Measurements from ENCODE around the gene SLC5A2.
"Not testable (repeated sequence)": the region's sequence is repeated elsewhere in the genome, so short reads cannot be mapped to it uniquely, and the experiment has no call there.

SLC5A2 gene

GRCh38 chr16:31441956-31442355 is 41.0 kb upstream of the SLC5A2 start:
- H3K4me1 ChIP-seq (ENCODE audit: low read length): 0 out of 2 replicates have a peak, but pooled peaks cover 5% of the 10 kb centered on the region
- no peak overlapping the region for H2AFZ ChIP-seq (ENCODE audit: low read length)
- no peak overlapping the region for H3K4me3 ChIP-seq (ENCODE audit: low read length)
- no peaks in the 10 kb centered on the region for H3K79me2 ChIP-seq (ENCODE audit: low read length)
- no peak overlapping the region for H3K9ac ChIP-seq (ENCODE audit: low read length)
- H3K27me3 ChIP-seq (replicated peaks; ENCODE audit: insufficient read depth, low read length): peaks cover 7% of the 10 kb centered on the region; the same call in 1 of the 2 replicates
- H3F3A ChIP-seq (ENCODE audit: insufficient read depth, low read length): no peaks in the 10 kb centered on the region
- H3K9me2 ChIP-seq (replicated peaks; ENCODE audit: insufficient read depth, low read length): no peaks in the 10 kb centered on the region
- TF ChIP-seq EZH2 (optimal IDR thresholded peaks at IDR 0.05; ENCODE audit: low read depth, low read length): no peak
- TF ChIP-seq EZH2phosphoT487 (IDR thresholded peaks at IDR 0.05; ENCODE audit: low read length): no peak
- no peak for TF ChIP-seq CTCF (IDR thresholded peaks at IDR 0.05; ENCODE audit: low read length)
- no peak overlapping the region for H3K27ac ChIP-seq (ENCODE audit: low read length)
- H4K20me1 ChIP-seq (ENCODE audit: insufficient read depth, low read length): no peaks in the 10 kb centered on the region
- H3K9me3 ChIP-seq (replicated peaks; ENCODE audit: insufficient read depth, low read length): no peaks in the 10 kb centered on the region
- no peak for DNase-seq
- H3K4me2 ChIP-seq (ENCODE audit: low read depth, low read length): no peak overlapping the region
- H3K36me3 ChIP-seq (replicated peaks; ENCODE audit: insufficient read depth, low read length): no peaks in the 10 kb centered on the region

GRCh38 chr16:31445931-31446330 is 37.0 kb upstream of the SLC5A2 start:
- not testable (repeated sequence) for H3K27me3 ChIP-seq (replicated peaks; ENCODE audit: insufficient read depth, low read length); DNase-seq; H3F3A ChIP-seq (ENCODE audit: insufficient read depth, low read length); H4K20me1 ChIP-seq (ENCODE audit: insufficient read depth, low read length); H2AFZ ChIP-seq (ENCODE audit: low read length); H3K4me1 ChIP-seq (ENCODE audit: low read length); H3K9ac ChIP-seq (ENCODE audit: low read length); H3K36me3 ChIP-seq (replicated peaks; ENCODE audit: insufficient read depth, low read length); H3K9me2 ChIP-seq (replicated peaks; ENCODE audit: insufficient read depth, low read length); H3K79me2 ChIP-seq (ENCODE audit: low read length); H3K4me2 ChIP-seq (ENCODE audit: low read depth, low read length); H3K27ac ChIP-seq (ENCODE audit: low read length); H3K4me3 ChIP-seq (ENCODE audit: low read length); H3K9me3 ChIP-seq (replicated peaks; ENCODE audit: insufficient read depth, low read length)

GRCh38 chr16:31451201-31451600 is 31.7 kb upstream of the SLC5A2 start:
- H3K9me2 ChIP-seq (replicated peaks; ENCODE audit: insufficient read depth, low read length): no peaks in the 10 kb centered on the region
- no peak overlapping the region for H3K4me3 ChIP-seq (ENCODE audit: low read length)
- no peaks in the 10 kb centered on the region for H3K9me3 ChIP-seq (replicated peaks; ENCODE audit: insufficient read depth, low read length)
- H3K4me1 ChIP-seq (ENCODE audit: low read length): no peaks in the 10 kb centered on the region
- H3K9ac ChIP-seq (ENCODE audit: low read length): no peak overlapping the region
- H4K20me1 ChIP-seq (ENCODE audit: insufficient read depth, low read length): no peaks in the 10 kb centered on the region
- no peaks in the 10 kb centered on the region for H3F3A ChIP-seq (ENCODE audit: insufficient read depth, low read length)
- H3K27me3 ChIP-seq (replicated peaks; ENCODE audit: insufficient read depth, low read length): no peaks in the 10 kb centered on the region
- peaks cover 9% of the 10 kb centered on the region for H3K79me2 ChIP-seq (ENCODE audit: low read length)
- no peak overlapping the region for H2AFZ ChIP-seq (ENCODE audit: low read length)
- H3K4me2 ChIP-seq (ENCODE audit: low read depth, low read length): no peak overlapping the region
- no peak for TF ChIP-seq EZH2 (optimal IDR thresholded peaks at IDR 0.05; ENCODE audit: low read depth, low read length)
- no peak for TF ChIP-seq CTCF (IDR thresholded peaks at IDR 0.05; ENCODE audit: low read length)
- no peak for TF ChIP-seq EZH2phosphoT487 (IDR thresholded peaks at IDR 0.05; ENCODE audit: low read length)
- H3K27ac ChIP-seq (ENCODE audit: low read length): no peak overlapping the region
- H3K36me3 ChIP-seq (replicated peaks; ENCODE audit: insufficient read depth, low read length): no peaks in the 10 kb centered on the region
- no peak for DNase-seq

GRCh38 chr16:31451681-31452351 is 31.1 kb upstream of the SLC5A2 start:
- Histone ChIP-seq H3F3A (ENCODE audit: insufficient read depth, low read length) (no peaks in the 10 kb centered on the region), H3K4me3 (ENCODE audit: low read length) (no peak overlapping the region), H3K79me2 (ENCODE audit: low read length) (peaks cover 13% of the 10 kb centered on the region), H3K27me3 (replicated peaks; ENCODE audit: insufficient read depth, low read length) (no peaks in the 10 kb centered on the region), H3K27ac (ENCODE audit: low read length) (no peak overlapping the region), H3K36me3 (replicated peaks; ENCODE audit: insufficient read depth, low read length) (no peaks in the 10 kb centered on the region), H3K9me3 (replicated peaks; ENCODE audit: insufficient read depth, low read length) (no peaks in the 10 kb centered on the region), H4K20me1 (ENCODE audit: insufficient read depth, low read length) (no peaks in the 10 kb centered on the region), H2AFZ (ENCODE audit: low read length) (no peak overlapping the region), H3K4me2 (ENCODE audit: low read depth, low read length) (no peak overlapping the region), H3K9ac (ENCODE audit: low read length) (no peak overlapping the region), H3K9me2 (replicated peaks; ENCODE audit: insufficient read depth, low read length) (no peaks in the 10 kb centered on the region), H3K4me1 (ENCODE audit: low read length) (no peaks in the 10 kb centered on the region)
- peak; percentile 21 for DNase-seq
- TF ChIP-seq EZH2phosphoT487 (IDR thresholded peaks at IDR 0.05; ENCODE audit: low read length): no peak
- peak; percentile 34 for TF ChIP-seq CTCF (IDR thresholded peaks at IDR 0.05; ENCODE audit: low read length)
- TF ChIP-seq EZH2 (optimal IDR thresholded peaks at IDR 0.05; ENCODE audit: low read depth, low read length): no peak
